NCI-H1694 (cell line): ENCODE data around the gene ME1.
"Not testable (repeated sequence)": the region's sequence is repeated elsewhere in the genome, so short reads cannot be mapped to it uniquely, and the experiment has no call there.

Source experiments
- DNase-seq: peaks from one replicate; lab custom pipeline; 2025; lab: John Stamatoyannopoulos, UW

ME1 gene

DNA sequence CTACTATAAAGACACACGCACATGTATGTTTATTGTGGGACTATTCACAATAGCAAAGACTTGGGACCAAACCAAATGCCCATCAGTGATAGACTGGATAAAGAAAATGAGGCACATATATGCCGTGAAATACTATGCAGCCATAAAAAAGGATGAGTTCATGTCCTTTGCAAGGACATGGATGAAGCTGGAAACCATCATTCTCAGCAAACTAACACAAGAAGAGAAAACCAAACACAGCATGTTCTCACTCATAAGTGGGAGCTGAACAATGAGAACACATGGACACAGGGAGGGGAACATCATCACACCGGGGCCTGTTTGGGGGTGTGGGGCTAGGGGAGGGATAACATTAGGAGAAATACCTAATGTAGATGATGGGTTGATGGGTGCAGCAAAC lies 174.1 kb downstream of the ME1 start:
- not testable (repeated sequence) for DNase-seq

DNA sequence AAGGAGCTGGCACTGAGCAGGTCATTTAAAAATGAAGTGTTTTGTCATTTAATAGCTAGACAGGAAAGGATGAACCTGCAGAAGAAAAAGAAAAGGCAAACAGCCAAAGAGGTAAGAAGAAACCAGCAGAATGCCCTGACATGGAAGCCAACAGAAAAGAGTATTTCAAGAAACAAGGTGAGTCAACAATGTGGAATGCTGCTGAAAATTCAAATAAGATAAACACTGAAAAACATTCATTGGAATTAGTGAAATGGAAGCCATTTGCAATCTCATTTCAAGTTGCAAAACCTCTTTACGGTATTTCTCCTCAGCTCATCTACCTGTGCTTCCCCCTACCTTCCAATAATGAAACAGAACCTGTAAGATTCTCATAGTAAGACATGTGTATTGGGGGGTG lies 178.1 kb downstream of the ME1 start:
- no peak for DNase-seq

DNA sequence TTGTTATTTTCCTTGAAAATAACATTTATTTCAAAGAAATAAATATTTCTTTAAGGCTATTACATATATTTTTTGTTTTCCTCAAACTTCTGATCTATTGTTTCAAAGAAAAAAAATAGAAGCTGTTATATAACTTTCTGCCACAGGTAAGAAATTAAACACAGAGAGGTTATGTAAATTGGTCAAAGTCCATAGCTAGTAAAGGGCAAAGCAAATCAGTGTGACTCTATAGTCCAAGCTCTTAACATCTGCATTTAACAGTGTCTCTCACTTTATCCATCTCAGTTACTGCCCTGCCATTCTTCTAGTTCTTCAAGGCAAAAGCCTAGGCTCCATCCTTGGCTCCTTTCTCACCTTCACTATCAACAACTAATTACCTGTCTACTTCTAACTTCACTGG lies 180.6 kb downstream of the ME1 start:
- no peak for DNase-seq

DNA sequence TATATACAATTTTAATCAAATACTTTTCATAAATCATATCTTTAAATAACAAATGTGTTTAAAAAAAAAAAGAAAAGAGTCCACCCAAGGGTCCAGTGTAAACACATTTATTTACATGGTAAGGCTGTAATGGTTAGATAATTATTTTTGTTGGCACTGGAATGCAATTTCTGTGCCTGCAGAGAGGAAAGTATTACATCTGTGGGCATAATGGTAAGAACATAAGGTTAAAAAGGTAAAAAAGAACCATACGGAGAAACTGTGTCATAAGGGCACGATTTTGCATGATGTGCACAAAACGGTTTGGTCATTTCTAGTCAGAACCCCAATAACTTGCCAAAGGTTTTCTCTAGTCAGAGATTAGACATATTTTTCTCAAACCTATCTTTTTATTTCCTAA lies 183.4 kb downstream of the ME1 start:
- no peak for DNase-seq

DNA sequence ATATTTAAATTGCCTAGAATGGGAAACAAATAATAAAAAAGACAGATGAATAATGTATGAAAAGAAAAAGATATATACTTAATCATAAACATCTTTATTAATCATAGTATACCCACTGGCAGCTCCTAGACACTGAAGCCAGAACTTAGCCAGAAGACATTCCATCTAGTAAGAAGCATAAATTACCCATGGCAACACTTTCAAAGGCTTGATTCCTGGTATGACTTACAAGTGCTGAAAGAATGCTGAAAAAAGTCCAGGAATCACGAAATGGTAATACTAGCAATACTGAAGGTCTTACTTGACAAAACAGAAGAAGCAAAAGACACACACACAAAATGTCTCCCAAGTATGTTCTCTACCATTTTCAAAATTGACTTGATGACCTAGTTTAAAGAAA lies 199.7 kb downstream of the ME1 start:
- no peak for DNase-seq

DNA sequence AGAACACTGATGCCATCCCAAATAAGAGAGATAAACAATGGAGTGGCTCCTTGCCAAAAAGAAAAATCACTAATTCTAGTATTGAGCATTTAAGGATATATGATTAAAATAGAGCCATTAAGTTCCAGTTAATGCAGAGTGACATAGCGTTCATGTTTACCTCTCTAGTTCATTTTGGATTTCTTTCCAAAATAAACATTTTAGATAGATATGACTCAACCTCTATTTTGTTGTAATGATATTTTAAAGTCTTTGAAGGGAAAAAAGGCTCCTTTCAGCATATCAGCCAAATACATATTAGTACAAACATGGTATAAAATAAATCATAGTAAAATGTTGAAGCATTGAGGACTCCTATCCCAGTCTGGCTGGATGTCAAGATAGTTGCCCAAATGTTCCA lies 204.3 kb downstream of the ME1 start:
- DNase-seq: no peak

DNA sequence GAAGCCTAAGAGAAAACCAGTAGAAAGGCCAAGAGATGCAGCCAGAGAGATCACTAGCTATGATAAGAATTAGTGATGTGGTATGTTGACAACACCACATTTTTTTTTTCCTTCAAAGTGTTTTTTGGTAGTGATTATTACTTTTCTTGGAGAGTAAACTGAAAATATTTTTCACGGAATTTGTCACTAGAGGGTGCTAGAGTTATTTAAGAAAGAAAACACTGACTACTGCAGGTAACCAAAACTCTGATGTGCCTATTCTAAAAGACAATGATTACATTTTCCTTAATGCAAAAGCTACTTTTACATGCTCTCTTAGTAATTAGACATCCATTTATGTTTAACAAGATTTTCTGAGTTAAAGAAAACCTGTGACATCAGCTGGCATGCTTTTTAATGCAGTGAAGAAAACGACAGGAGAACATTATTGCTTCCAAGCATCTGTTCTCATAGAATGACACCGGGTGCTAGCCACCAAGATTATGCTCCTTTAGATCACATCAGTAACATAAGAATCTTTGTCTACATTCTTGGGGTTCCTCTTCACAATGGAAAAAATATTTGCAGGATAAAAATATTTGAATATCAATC lies 208.9 kb downstream of the ME1 start:
- peak; percentile 21 for DNase-seq

DNA sequence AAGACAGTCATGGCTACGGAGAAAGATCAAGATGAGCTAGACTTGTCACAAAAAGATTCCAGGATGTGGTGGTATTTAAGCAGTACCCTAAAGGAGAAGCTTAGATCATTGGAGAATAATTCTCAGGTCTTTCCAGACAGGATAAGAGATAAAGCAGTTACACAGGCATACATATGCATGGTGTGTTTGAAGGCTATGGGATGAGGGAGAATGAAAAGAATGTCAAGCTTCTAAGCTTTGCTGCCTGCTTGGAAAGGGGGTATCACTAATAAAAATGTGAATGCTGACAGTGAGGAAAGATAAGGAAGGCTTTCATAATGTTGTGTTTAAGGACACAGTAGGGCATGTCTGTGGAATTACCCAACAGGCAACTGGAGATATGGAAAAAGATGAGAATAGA lies 209.6 kb downstream of the ME1 start:
- DNase-seq: no peak

DNA sequence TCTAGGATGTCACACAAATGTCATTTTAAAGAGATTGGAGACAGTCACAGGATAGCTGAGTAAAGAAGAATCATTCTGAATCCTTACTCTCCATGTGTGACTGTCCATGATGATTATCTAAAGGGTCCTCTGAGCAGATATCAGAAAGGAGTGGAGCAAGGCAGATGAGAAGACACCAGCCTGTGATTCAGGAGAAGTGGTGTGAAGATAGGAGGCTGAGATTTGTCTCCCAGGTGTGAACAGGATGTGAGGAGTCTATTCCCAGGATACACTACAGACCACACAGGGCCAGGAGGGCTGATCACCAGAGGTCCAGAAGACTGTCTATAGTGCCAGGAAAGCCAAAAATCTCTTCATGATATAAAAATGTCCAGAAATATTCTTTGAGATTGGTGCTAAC lies 210.7 kb downstream of the ME1 start:
- no peak for DNase-seq

DNA sequence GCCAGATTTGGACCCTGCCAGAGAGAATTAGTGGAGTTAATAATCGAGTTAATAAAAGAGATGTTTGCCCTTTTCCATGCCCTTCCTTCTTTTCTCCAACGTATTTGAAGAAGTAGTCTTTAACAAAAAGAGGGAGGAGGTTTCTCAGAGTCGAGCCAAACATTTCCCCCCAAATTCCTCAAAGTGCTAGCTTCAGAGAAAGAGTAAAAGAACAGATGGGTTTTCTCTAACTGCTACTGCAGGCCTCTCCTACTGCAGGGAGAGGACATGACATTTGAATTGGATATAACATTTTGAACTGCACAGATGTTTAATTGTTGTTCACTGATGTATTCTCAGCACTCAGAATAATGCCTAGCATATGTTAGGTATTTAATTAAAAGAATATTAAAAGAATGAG lies 212.2 kb downstream of the ME1 start:
- no peak for DNase-seq

DNA sequence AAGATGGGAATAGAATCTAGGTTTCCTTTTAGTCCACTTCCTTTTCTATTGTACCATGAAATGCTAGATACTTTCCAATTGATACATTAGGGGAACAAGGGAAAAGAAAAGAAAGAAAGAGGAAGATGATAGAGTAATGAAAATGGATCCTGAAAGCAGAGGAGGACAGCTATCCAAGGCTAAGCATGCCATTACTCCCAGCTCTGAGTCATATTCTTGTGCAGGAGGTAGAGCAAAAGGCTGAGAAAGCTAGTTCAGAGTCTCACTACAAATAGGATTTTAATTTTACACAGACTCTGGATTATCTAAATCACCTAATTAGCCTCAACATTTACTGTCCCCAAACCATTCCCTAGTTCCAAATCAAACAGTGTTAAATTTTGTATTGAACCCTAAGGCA lies 214.0 kb downstream of the ME1 start:
- no peak for DNase-seq

DNA sequence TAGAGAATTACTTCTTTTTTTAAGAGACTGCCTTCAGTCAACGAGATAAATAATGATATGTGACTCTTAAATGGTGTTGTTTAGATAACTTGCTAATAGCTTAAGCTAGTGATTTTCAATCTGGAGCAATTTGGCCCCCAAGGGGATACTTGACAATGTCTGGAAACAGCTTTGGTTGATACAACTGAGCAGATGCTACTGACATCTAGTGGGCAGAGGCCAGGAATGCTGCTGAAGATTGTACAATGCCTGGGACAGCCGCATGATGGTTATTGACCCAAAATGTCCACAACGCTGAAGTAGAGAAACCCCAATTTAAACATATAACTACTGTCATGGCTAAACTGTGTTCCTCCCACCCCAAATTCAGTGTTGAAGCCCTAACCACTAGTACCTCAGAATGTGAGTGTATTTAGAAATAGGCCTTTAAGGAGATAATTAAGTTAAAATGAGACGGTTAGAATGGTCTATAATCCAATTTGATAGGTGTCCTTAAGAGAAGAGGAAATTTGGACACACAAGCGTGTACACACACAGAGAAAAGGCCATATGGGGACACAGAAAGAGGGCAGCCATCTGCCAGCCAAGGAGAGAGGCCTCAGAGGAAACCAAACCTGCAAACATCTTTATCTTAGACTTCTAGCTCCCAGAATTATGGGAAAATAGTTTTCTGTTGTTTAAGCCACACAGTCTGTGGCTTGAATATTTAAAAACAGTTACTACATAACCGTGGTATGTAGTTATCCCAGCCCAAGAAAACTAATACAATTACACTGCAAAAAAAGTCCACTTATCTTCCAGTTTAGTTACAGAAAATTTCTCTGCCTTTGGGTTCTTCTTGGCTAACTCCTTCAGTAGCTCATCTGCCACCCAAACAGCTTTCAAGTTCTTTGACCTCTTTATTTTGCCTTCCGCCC lies 215.5 kb downstream of the ME1 start:
- DNase-seq: peak; percentile 70

DNA sequence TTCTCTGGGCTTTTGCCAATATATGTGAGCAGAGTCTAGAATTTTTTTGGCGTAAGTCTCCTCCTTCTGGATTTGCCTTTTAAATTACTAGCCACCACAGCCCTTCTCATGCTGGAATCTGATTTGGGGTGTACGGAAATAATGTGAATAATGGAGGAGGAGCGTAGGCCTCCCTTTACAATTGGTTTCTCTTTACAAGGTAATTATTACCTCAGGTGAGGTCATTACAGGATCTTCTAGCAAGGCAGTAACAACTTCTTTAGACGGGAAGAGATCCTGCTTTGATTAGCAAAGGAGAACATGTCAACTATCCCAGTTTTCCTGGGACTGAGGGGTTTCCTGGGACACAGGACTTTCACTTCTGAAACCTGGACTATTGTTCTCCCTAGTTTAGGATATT lies 228.8 kb downstream of the ME1 start:
- DNase-seq: no peak

DNA sequence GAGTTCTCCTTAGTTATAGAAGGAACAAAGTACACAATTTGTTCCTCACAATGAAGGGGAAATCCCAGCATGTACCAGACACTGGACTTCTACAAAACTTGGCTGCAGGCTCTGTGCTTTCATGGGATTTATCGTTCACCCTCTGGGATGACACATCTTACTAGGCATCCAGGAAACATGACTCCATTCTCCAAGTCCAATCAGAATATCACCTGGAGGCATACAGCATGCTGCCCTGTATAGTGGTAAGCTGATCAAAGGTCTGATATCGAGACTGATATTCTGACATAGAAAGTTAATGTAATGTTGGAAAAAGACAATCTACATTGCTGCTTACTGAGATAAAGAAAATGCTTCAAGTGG lies 231.0 kb downstream of the ME1 start:
- no peak for DNase-seq

DNA sequence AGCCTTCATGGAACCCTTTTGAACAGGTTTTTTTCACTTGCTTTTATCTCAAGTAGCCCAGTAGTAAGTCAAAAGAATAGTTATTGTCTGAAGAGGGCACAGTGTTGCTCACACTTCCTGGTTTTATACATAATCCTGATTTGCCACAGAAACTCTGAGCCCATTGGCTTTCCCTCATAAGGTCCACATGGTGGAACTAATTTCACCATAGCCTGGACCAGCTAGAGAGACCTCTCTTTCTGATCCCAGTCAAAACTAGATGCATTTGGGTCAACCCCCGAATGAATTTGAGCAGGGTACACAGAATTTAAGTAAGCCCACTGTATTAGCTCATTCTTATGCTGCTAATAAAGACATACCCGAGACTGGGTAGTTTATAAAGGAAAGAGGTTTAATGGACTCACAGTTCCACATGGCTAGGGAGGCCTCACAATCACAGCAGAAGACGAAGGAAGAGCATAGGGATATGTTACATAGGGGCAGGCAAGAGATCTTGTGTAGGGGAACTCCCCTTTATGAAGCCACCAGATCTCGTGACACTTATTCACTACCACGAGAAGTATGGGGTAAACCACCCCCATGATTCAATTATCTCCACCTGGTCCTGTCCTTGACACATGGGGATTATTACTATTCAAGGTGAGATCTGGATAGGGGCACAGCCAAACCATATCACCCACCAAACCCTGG lies 231.5 kb downstream of the ME1 start:
- DNase-seq: no peak

DNA sequence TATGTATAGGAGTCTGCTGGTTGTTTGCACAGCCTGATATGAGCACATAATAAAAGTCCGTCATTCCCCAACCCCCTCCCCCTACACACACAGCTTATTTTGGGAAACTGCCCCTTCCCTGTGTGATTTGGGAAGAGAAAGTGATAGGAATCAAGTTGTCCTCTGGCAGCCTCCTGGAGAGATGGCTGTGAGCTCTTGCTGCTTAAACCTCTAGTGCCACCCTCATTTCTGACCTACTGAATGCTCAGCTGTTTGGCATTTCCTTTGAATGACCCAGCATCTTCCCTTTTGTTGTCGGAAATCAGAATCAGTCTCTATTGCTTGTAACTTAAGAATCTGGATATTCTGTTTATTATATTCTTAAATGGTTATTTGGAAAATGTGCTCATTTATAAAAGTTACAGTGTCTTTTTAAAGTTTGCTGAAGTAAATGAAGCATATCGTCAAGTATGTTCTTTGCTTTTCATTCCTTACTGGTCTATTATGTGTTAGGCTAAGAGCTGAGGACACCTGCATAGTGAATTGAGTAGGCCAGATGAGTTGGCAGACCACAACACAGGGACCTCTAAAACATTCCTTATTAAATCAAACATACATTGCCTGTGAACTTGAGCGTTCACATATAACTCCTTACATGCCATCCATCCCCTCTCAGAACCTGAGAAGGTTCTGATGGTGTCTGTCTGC lies 232.2 kb downstream of the ME1 start:
- no peak for DNase-seq

DNA sequence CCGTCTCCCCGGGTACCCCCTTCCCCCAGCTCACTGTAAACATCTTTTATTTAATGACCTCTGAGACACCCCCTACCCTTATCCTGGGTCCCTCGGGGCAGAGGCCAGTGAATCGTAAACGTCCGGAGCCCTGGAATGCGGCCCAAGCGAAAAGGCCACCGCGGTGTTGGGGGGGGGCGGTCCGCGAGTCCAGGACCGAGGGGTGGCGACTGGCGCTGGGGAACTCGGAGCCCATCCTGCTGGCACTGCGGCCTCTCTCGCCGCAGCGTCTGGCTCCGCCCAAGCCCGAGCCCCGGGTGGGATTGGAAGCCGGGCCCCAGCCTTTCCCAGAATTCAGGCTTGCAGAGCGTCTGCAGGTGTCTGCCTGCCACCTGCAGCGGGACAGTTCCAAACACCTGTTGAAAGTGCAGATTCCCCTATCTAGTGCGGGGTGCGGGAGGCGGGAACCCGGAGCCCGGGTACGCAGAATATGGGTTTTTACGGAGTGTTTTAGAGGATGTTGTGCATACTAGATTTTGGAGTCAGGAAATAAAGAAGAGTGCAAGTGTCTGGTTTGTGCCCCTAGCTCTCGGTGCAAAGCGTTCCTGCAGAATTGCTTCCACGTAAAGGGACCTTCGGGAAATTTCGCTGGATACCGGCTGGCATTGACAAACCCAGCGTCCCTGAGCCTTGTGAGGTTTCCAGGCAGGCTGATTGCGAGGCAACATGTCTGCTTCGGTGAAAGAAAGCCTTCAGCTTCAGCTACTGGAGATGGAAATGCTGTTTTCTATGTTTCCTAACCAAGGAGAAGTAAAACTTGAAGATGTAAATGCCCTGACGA lies 236.9 kb downstream of the ME1 start:
- DNase-seq: no peak

DNA sequence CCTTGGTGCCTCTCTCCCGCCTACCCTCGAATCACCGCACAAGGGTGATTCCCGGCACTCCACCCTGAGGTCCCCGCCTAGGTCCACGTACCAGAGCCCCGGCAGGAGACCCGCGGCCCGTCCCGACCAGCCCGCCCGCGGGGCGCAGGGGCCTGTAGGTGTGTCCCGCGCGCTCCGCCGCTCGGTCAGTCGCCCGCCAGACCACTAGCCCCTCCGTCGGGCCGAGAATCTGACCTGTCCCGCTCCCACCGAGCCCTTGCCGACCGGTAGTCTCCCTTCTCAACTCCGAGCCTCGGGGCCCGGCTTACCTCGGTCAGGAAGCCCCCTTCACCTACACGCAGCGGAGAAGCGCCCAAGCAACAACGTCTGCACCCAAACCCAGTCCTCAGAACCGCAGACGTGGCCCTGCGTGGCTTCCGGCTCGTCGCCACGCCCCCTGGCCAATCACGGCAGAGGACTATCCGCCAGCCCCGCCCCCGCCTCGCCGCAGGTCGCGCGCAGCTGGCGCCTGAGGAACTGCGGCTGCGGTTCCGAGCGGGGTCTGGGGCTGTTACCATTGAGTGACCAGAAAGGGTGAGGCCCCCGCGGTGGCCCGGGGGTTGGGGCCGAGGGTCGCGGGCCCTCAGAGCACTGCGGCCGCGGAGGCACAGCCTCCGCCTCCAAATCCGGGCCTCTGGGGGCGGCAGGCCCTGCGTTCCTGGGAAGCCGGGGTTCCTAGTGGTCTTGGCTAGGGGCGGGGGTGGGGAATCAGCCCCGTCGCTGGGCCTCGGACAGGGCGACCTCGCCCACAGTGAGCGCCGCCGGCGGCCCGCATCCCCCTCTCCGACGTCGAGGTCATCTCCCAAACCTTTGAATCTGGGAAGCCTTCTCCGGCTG lies 237.7 kb downstream of the ME1 start, which contains the start of the genes PGM3 and RWDD2A:
PGM3 (minus strand) TSS at position 395 of the 876 bp plus-strand sequence. CDS start 2,253 bp downstream, outside the sequence.
RWDD2A (plus strand) TSS at position 487 of the 876 bp plus-strand sequence. CDS start 1,095 bp downstream, outside the sequence.
- peak; percentile 15 for DNase-seq

DNA sequence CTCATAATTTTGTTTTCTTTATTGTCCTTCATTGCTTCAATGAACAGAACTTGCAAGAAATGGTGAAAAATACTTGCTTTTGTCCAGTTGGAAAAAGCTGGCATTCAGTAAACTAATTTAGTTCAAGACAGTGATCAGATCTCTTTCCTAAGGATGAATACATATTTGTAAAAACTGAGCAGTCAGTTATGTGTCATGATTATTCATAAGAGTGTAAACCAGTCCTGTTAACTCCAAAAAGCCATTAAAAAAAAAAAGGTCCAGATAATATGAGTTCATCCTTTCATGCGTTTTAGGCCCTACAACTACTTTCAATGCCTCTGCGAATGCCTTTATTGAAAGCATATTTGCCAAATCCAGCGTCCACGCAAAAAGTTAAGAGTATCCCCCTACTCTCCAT lies 238.4 kb downstream of the ME1 start:
- DNase-seq: no peak

DNA sequence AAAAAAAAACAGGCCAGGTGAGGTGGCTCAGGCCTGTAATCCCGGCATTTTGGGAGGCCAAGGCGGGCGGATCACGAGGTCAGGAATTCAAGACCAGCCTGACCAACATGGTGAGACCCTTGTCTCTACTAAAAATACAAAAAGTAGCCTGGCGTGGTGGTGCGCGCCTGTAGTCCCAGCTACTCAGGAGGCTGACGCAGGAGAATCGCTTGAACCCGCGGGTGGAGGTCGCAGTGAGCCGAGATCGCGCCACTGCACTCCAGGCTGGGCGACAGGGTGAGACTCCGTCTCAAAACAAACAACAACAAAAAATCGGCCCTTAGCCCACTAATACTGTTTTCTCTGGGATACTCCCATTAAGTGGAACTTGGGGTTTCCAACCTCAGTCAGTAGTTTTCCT lies 238.9 kb downstream of the ME1 start:
- DNase-seq: not testable (repeated sequence)
